ENCODE data around the gene MAN1A1. TPM values are rescaled to one million over a fixed set of nuclear protein-coding genes. Genes with fewer than 3 reads are reported as not detected.

The MAN1A1 gene
- polyA plus RNA-seq, 1 donor from 2014 or later: 4.6 TPM

- H4K20me1 ChIP-seq (ENCODE audit: insufficient read depth): no peaks in the 10 kb centered on the region
Measured at GRCh38 chr6:119182216-119182803, 167.3 kb downstream of the MAN1A1 start.

GRCh38 chr6:119181046-119181445 lies 168.5 kb downstream of the MAN1A1 start:
- no peaks in the 10 kb centered on the region for H4K20me1 ChIP-seq (ENCODE audit: insufficient read depth)
- no peak overlapping the region for H3K4me3 ChIP-seq (ENCODE audit: low read length)
- no peak overlapping the region for H3K27ac ChIP-seq (ENCODE audit: low read length)
- H3K9me3 ChIP-seq (ENCODE audit: low read length): no peaks in the 10 kb centered on the region
- no peaks in the 10 kb centered on the region for H3F3A ChIP-seq (ENCODE audit: insufficient read depth, low read length, poor library complexity, severe bottlenecking)
- no peak overlapping the region for H3K9ac ChIP-seq (ENCODE audit: low read length)
- H2AFZ ChIP-seq (ENCODE audit: low read depth, low read length): no peak overlapping the region
- no peaks in the 10 kb centered on the region for H3K9me2 ChIP-seq (ENCODE audit: insufficient read depth, low read length)
- no peak overlapping the region for H3K4me2 ChIP-seq (ENCODE audit: low read length)
- no peaks in the 10 kb centered on the region for H3K79me2 ChIP-seq (replicated peaks; ENCODE audit: insufficient read depth, low read length)
- no peaks in the 10 kb centered on the region for H3K27me3 ChIP-seq (ENCODE audit: insufficient read depth, low read depth, low read length)
- no peaks in the 10 kb centered on the region for H3K36me3 ChIP-seq (ENCODE audit: insufficient read depth, low read length)
- TF ChIP-seq EZH2 (IDR thresholded peaks at IDR 0.05; ENCODE audit: borderline replicate concordance, insufficient read depth, low read length, poor library complexity, severe bottlenecking) (no peak), TAF1 (IDR thresholded peaks at IDR 0.05; ENCODE audit: low read depth) (no peak), RAD21 (conservative IDR thresholded peaks at IDR 0.05) (no peak), REST (IDR thresholded peaks at IDR 0.05; ENCODE audit: borderline replicate concordance) (no peak), CTCF (IDR thresholded peaks at IDR 0.05; ENCODE audit: poor library complexity, severe bottlenecking) (no peak), EP300 (conservative IDR thresholded peaks at IDR 0.05; ENCODE audit: poor library complexity, severe bottlenecking) (no peak), SMC3 (conservative IDR thresholded peaks at IDR 0.05; ENCODE audit: poor library complexity) (no peak), POLR2AphosphoS5 (IDR thresholded peaks at IDR 0.05) (no peak), MXI1 (conservative IDR thresholded peaks at IDR 0.05; ENCODE audit: poor library complexity, severe bottlenecking) (no peak)

More at GRCh38 chr6:119182216-119182803, 167.3 kb downstream of the MAN1A1 start:
- Histone ChIP-seq H3F3A (ENCODE audit: insufficient read depth, low read length, poor library complexity, severe bottlenecking) (no peaks in the 10 kb centered on the region), H3K9me3 (ENCODE audit: low read length) (no peaks in the 10 kb centered on the region), H3K79me2 (replicated peaks; ENCODE audit: insufficient read depth, low read length) (no peaks in the 10 kb centered on the region), H3K27ac (ENCODE audit: low read length) (no peak overlapping the region), H3K9me2 (ENCODE audit: insufficient read depth, low read length) (no peaks in the 10 kb centered on the region), H2AFZ (ENCODE audit: low read depth, low read length) (no peak overlapping the region), H3K9ac (ENCODE audit: low read length) (no peak overlapping the region), H3K4me3 (ENCODE audit: low read length) (no peak overlapping the region), H3K4me2 (ENCODE audit: low read length) (no peak overlapping the region), H3K36me3 (ENCODE audit: insufficient read depth, low read length) (no peaks in the 10 kb centered on the region), H3K27me3 (ENCODE audit: insufficient read depth, low read depth, low read length) (no peaks in the 10 kb centered on the region)
- TF ChIP-seq EZH2 (IDR thresholded peaks at IDR 0.05; ENCODE audit: borderline replicate concordance, insufficient read depth, low read length, poor library complexity, severe bottlenecking) (no peak), POLR2AphosphoS5 (IDR thresholded peaks at IDR 0.05) (no peak), EP300 (conservative IDR thresholded peaks at IDR 0.05; ENCODE audit: poor library complexity, severe bottlenecking) (no peak)

Data from neural cell (in vitro differentiated cells).